GM12872 (cell line): ENCODE data around the gene CGB7.

Experiments used
- CTCF ChIP-seq: IDR thresholded peaks from 3 replicates; pipeline ENCODE4 v1.5.1; 2011; ENCODE audit warnings: low read depth, mild to moderate bottlenecking, low read length, moderate library complexity; ENCODE audit not compliant: insufficient read depth

Gene CGB7

GRCh38 chr19:49071860-49072547 lies 14.5 kb upstream of the CGB7 start:
- no peak for TF ChIP-seq CTCF

GRCh38 chr19:49070416-49070815 lies 12.9 kb upstream of the CGB7 start:
- no peak for TF ChIP-seq CTCF

GRCh38 chr19:49069026-49069425 lies 11.5 kb upstream of the CGB7 start:
- TF ChIP-seq CTCF: no peak

GRCh38 chr19:49067554-49067953 lies 10.0 kb upstream of the CGB7 start:
- no peak for TF ChIP-seq CTCF

GRCh38 chr19:49065905-49066512 lies 8.5 kb upstream of the CGB7 start:
- no peak for TF ChIP-seq CTCF

- TF ChIP-seq CTCF: no peak
These were observed 7.4 kb upstream of the CGB7 start, which contains the start of gene NTF4 for GRCh38 chr19:49064768-49065611. TSS of gene NTF4 (minus strand) at chr19:49064818. CDS start at chr19:49061997, 2,821 bp downstream.

GRCh38 chr19:49064029-49064629 lies 6.6 kb upstream of the CGB7 start:
- no peak for TF ChIP-seq CTCF
